Measurements from ENCODE around the gene PRODH.
A peak's percentile ranks its signal among the peaks of the same experiment; 100 is the strongest.
"Not testable (repeated sequence)": the region's sequence is repeated elsewhere in the genome, so short reads cannot be mapped to it uniquely, and the experiment has no call there.

PRODH gene

DNA sequence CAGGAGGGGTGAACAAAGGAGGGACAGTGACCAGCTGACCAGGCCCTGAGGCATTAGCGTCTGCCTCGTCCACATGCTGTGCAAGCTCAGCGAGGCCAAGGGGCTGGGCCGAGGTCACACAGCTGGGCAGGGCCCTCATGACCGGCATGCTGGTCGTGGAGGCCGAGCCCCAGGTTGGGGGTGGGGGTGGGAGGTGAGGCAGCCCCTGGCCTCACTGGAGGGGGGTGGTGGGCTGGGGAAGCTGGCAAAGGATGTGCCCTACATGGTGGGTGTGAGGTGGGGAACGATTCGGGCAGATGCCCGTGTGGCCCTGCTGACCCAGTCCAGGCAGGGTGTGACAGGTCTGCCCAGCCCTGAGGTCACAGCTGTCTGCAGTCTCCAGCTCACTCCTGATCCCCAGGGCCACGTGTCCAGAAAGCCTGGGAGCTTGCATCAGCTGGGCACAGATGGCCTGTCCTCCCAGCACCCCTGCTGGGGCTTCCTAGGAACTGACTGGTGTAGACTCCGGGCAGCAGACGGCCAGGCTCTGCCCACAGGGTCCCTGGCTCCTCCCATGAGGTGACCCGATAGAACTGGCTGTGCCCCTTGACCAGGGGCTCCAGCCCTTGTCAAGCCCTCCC lies 31.4 kb upstream of the PRODH start:
- peak; percentile 45 for DNase-seq (ENCODE audit: low spot score)

DNA sequence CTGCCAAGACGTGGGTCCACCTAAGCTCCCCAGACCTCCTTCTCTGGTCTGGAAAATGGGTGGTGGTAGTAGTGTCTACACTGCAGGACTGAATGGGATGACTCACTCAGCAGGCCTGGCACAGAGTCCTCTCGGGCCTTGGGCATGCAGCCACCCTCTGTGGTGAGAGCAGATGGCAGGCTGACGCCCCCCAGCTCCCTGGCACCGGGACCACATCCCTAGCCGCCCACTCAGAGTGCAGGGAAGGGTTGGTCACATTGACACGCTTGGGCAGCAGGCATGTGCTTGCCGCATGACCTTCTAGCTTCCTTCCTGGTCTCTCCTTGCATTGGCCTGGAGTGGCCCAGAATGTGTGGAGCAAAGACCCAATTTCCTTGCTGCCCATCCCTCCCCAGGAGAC lies 30.7 kb upstream of the PRODH start:
- no peak for DNase-seq (ENCODE audit: low spot score)

DNA sequence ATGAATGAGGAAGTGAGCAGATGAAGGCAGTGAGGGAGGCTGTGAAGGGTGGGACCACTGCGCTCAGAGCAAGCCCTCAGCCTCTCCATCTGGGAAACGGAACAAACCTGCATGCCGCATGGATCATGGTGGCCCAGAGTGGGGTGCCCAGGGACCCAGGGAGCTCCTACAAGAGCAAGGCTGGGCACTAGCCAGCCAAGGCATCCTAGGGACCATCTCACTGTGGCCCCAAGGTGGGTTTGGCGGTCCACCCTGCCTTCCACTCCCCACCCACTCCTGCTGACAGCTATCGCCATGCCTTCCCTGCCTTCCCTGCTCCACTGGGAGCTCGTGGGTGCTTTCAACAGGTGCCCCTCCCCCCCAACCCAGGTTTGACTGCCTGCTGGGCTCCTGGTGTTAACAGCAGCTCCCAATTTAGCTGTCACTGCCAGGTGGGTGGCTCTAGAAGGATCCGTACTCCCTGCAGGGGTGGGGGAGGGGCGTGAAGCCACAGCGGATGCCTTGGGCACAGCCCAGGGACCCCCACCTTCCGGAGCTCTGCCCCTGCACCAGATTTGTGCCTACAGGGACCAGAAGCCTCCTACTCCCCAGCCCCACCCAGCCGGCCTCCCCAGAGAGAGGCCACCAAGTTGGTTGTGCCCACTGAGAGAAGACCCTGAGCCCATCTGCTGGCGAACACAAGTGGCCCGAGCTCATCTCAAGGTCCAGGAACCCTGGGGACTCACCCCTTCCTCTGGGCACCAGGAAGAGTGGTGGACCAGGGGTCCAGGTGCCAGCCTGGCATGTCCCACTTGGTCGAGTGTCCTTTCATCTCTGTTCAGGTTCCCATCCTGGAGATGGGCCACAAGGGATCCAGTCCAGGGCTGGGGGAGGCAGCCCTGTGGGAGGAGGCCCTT lies 29.7 kb upstream of the PRODH start:
- DNase-seq (ENCODE audit: low spot score) = no peak

DNA sequence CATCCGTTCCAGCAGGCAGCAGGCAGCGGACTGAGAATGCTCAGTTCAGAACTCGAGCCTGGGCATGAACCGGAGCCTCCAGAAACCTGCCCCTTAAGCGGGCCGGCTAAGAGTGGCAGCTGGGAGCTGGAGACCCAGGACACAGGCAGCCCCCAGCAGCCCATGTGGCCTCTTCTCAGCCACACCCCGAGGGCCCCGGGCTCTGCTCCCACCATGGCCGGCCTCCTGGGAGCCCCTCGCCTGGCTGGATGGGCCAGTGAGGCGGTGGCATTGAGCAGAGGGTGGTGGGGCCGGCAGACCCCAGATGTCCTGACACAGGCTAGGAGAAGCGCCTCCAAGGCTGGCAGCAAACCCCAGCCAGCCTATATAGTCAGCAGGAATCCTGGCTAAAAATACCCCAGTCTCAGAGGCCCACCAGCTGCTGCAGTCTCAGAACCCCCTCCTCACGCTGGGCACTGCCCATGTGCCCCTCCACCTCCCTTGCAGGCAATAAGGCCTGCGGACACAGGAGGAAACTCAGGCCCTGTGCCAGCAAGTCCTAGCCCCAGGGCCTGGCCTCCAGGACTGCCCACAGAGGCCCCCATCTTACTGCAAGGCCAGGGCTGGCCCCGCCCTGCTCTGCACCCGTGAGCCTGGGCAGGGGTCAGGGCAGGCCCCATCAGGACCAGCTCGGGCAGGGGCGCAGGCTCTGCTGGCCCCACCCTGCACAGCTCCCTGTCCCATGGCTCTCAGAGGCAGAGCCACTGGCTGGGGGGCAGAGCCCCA lies 28.6 kb upstream of the PRODH start:
- DNase-seq (ENCODE audit: low spot score) = not testable (repeated sequence)

DNA sequence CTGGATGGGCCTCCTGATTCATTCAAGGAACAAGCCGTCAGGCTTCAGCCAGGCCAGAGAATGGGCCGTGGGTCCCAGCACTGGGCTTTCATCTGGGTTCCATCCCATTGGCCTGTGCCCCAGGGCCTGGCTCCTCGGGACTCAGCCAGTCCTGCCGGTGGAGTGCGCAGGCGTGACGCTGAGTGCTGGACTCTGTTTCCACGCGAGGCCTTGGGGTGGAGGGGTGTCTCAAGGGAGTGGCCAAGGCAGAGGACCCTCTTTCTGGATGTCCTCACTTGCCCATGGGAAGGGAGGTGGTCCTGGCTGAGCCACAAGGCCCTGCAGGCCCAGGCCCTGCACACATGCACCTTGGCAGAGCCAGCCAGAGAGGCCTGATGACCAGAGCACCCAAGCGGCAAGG lies 28.0 kb upstream of the PRODH start:
- not testable (repeated sequence) for DNase-seq (ENCODE audit: low spot score)

DNA sequence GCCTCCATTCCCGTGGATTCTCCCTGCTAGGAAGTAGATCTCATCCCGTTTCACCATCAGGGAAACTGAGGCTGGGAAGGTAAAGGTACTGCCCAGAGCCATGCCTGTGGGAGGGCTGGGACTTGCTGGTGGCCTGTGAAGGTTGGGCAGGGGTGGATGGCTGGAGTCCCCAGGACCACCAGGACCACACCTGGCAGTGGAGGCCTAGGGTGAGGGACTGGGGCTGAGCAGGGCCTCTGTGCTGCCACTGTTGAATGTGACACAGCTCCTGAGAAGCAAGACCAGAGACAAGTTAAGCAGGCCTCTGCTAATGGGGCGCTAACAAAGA lies 26.2 kb upstream of the PRODH start:
- no peak for DNase-seq (ENCODE audit: low spot score)

DNA sequence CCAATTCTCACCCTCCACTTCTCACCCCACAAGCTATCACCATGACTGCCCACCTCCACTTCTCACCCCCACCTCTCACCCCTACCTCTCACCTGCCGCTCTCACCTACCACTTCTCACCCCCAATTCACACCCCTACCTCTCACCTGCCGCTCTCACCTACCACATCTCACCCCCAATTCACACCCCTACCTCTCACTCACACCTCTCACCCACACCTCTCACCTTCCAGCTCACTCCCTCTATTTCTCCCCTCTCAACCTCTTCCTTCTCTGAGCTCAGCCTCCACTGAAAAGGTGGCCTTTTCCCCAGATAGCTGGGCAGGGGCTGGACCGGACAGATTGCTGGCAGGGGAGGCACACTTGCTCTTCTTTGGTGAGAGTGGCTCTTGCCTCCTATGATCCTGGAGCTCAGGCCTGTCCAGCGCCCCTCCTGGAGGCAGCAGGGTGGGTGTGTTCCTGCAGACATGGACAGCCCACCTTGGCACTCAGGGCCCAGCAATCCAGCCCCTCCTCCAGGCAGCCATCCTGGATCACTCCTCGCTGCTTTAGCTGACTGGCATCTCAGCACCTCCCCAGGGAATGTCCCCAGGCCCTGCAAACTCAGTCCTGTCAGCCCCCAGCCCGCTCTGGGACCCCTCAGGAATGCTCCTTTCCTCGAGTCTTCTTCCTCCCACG lies 25.7 kb upstream of the PRODH start:
- not testable (repeated sequence) for DNase-seq (ENCODE audit: low spot score)

DNA sequence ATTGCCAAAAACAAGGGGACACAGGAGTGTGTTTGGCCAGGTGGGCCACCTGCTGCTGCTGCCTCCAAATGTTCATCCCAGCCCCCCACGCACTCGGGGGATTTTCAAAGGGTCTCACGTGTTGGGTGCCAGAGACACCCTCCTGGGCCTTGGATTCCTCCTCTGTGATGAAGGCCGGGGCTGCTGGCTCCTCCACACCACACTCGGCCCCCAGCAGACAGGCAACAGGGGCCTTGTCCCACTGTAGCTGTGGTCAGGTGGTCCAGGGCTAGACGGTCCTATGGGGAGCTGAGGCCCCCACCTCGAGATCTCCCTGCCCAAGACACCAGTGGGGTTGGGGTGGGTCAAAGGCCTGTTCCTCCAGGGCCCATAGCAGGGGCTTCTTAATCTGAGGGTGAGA lies 25.1 kb upstream of the PRODH start:
- not testable (repeated sequence) for DNase-seq (ENCODE audit: low spot score)

DNA sequence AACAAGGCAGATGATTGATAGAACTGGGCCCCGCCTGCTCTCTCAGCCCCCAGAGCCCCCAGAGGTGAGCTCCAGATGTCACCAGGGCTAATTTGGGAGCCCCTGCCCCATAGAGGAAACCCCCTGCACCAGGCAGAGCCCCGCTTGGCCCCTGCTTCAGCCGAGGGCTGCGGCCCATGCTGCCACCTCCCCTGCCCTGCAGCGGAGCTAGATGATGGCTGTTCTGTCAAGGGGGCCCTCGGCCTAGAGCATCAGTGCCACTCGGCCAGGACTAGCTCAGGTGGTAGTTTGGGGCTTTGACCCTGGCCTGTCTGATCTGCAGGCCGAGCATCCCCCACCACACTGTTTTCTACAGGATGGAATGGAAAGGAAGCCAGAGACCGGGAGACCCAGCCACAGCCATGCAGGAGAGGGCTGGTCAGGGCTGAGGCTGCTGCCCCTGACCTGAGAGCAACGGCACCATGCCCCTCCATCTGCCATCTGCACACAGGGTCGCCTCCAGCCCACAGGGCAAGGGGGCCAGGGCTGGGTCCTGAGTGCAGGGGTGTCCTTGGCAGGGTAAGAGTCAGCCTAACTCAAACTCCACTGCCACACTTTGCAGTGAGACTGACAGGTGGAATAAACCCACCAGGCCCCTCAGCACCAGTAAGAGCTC lies 24.2 kb upstream of the PRODH start:
- DNase-seq (ENCODE audit: low spot score) = not testable (repeated sequence)

DNA sequence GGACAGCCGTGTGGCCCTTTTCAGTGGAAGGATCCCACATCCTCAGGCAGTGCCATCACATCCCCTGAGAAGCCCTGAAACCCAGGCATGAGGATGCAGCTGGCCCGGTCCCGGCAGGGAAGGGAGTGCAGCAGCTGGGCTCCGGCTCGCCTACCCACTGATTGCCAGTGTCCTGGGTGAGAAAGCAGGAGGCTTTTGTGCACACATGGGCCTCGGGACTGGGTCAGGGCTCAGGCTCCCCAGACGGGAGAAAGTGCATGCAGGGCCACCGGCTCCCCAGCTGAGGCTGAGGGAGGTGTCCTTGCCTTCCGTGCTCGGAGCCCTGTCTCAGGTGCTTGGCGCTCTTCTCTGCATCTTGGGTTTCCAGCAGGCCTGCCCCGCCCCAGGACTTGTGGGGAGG lies 23.6 kb upstream of the PRODH start:
- not testable (repeated sequence) for DNase-seq (ENCODE audit: low spot score)

DNA sequence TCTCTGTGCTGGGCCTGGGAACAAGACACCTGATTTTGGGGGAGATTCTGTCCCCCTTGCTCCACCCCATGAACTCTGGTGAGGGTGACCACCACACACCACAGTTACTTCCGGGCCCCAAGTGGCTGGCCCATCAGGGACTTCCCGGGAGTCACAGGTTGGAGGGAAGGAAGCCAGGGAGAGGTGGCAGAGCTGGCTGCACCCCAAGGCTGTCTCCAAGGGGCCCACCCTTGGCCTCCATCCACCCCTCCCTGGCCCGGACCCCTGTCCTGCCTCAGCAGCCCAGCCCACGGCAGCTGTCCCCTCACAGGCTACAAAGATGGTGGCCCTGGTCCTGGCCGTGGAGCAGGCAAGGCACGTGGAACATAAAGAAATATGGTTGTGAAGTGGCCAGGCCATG lies 23.2 kb upstream of the PRODH start:
- DNase-seq (ENCODE audit: low spot score) = not testable (repeated sequence)

DNA sequence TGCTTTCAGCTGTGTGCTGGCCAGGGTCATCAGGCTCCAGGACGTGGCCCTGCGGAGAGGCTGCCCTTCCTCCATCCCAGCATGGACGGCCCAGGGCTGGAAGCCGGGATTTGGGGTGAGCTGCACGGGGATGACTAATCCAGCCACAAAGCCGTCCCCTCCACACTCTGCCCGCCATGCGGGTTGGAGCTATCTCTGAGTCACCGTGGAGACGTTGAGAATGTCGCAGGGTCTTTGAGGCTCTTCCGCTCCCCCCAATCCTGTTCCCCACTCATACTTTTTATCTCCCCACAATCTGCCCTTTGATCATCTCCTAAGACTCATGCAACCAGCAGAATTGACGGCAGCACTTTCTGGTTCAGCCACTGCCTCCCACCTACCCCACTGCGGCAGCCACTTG lies 22.6 kb upstream of the PRODH start:
- peak; percentile 36 for DNase-seq (ENCODE audit: low spot score)

DNA sequence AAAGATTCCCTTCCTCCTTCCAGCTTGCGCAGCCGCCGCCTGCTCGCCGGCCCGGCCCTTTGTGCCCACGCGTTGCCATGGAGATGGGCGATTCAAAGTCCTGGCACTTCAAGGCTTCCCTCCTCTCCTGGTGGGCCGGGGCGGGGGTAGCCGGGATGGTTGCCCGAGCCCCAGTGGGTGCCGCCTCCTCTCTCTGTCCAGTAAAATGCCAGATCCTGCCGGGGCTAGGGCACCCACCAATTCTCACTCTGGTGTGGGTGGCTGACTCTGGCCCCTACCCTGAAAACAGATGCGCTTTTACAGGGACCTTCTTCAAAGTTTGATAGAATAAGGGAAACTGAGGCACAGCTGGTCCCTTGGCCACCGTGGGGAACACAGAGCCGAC lies 22.2 kb upstream of the PRODH start:
- DNase-seq (ENCODE audit: low spot score) = not testable (repeated sequence)

DNA sequence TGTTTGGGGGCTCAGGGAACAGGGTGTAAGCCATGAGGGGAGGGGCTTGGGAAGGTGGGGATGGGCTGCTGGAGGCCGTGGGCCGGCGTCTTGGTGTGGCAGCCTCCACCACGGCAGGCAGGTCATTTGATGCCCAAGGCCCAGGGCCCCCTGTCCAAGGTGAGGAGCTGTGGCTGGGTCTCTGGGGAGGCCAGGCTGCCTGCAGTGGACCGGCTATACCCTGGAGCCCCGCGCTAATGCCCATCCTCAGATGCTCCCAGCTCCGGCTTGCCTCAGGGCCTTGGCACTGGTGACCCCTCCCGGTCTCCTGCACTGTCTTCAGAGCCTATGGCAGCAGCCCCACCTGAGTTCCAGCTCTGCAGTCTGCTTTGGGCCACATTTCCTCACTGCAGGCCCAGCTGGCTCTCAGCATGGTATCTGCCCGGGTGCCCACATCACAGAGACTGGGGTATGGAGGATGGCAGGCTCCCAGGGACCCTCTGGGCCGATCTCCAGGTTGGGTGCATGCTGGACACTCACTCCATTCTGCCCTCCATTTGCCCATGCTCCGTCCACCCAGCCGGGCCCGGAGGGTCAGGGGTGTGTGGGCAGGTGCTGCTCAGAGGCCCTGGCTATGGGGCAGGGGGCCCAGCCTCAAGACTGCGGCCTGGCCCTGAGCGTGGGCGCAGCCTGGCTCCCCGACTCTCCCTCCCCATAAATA lies 21.7 kb upstream of the PRODH start:
- not testable (repeated sequence) for DNase-seq (ENCODE audit: low spot score)

DNA sequence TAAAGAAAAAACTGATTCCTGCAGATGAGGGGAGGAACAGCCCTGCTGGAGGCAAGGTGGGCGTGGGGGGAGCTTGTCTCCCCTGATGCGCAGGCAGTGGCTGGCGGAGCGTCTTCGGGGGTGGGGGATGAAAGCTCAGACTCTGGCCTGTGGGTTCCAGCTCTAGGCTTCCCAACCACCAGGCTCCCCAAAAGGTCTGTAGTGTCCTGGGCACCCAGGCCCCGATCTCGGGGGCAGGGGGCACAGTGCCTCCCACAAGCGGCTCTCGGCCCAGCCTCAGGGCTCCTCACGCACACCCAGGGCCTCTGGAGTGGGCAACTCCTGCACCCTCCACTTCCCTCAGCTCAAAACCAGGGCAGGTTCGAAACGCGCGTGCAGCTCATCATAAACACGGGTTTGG lies 20.9 kb upstream of the PRODH start:
- not testable (repeated sequence) for DNase-seq (ENCODE audit: low spot score)

DNA sequence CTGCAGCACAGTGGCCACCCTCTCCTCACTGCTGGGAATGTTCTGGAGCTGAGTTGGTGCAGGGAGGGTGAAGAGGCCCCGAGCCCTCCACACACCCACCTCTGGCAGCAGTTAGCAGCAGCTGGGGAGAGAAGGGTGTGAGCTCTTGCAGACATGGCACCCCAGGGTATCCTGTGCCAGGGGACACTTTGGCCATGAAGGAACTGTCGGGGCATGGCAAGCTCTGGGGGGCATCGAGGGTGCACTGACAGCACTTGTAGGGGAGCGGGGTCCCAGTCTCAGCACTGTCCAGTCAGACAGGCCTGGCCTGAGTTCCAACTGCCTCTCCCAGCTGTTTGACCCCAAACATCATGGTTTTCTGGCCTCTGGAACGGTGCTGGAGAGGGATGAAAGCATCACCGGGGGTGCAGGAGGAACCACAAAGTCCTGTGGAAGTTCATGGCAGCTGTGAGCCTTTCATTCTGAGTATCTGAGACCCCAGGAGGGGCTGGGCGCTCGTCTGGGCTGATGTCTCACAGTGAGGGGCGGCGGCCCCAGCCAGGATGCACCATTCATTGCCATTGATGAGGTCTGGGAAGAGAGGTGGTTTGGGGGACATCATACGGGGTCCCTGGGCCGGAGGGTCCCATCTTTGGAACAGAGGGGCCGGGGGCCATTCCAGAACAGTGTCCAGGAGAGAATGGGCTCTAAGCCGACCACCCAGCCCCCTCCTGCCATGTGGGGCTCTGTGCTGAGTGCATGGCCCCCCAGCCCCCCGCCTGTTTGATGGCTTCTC lies 20.2 kb upstream of the PRODH start:
- not testable (repeated sequence) for DNase-seq (ENCODE audit: low spot score)

DNA sequence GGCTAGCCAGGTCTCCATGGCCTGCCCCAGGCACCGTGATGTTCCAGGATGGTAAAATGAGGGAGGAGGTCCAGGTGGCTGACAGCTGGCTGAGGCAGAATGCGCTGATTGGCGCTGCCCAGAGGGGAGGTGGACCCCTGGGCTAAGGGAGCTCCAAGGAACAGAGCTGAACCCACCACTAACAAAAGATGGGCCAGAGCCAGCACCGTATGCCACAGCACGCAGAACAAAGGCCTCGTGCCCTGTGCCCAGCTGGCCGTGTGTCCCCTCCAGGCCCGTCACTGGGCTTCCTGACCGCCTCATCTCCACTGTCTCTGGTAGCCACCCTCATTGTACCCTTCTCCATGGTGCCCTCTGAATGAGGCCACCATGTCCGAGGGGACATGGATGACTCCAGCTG lies 19.6 kb upstream of the PRODH start:
- no peak for DNase-seq (ENCODE audit: low spot score)

DNA sequence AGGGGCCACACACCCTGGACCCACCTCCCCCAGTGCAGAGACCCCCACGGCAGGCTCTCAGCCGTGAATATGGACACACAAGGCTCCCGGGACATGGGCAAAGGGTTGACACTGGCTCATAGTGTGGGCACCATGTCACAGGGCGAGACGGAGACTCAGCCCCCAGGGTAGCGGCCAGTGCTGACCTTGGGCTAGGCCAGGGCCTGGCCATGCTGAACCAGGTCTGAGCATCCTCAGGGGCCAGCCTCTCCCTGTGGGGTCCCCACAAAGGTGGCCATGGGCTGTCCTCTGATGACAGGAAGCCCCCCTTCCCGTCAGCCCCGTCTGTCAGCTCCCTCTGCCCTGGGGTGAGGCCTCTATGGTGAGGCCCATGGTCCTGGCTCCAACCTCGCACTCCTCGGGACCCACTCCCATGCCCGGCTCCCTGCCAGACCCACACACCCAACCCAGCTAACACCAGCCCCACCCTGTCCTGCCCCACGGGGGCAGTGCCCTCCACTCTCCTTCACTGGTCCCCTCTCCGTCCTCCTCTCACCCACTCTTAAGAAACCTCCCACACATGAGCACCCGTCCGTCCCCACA lies 19.0 kb upstream of the PRODH start:
- no peak for DNase-seq (ENCODE audit: low spot score)

DNA sequence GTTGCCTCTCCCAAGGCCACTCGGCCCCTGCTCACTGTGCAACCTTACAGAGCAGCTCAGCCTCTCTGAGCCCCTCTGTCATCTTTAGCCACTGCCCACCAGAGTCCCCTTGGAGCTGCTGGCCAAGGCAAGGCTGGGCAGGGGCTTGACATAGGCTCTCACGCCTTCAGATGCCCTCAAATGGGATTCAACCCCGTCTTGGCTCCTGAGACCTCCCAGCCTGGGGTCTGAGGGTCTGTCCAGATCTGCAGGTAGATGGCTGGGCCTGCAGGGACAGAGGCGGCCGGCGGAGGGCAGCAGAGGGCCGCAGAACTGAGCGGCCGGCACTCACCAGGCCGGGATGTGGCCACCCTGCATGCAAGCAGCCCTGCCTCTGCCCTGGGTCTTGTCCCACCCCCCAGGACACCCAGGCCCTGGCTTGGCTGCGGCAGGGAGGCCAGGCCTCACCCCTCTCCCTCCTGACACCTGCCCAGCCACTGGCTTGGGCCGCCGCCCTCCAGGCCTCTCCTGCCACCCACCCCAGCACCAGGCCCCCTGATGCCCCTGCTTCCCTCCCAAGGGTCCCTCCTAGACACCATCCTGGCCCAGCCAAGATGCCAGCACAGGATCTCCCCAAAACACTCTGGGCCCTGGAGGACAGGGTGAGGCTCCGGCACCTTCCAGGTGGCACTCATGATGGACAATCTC lies 18.4 kb upstream of the PRODH start:
- peak; percentile 16 for DNase-seq (ENCODE audit: low spot score)
